GM19351 (cell line): Measurements from ENCODE around the gene RBMX.
"Not testable (repeated sequence)": the region's sequence is repeated elsewhere in the genome, so short reads cannot be mapped to it uniquely, and the experiment has no call there.

ENCODE experiments used
- ATAC-seq: cut with Tn5 transposase; IDR thresholded peaks from one replicate; pipeline ENCODE4 v1.9.1; 2021; ENCODE audit warnings: mild to moderate bottlenecking, moderate library complexity; ENCODE audit not compliant: unreplicated experiment

RBMX gene

DNA sequence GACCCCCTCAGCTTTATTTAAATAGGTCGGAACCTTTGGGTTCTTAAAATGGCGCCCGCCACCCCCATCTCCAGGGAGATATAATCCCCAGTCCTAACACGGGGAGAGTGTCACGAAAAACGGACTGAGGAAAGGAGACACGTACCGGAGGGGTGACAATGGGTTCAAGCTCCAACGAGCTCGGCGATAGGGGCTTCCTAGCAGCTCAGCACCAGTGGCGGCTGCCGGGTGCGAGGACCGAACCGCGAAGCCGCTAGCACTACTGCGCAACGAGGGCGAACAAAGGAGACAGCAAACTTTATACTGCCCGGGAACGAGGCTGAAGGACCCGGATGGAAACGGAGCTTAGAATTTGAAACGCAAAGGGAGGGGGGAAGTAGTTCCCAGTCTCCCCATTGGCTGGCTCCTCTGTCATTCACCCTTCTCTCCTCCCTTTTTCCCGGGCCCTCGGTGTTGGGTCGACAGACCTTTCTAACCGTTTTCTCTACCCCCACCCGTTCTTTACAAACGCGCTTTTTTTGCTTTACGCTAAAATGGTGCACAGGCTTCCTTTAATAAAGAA is at the start of gene RBMX:
TSS of gene RBMX (minus strand) at position 274 of the 562 bp plus-strand sequence. CDS start 1,298 bp downstream, outside the sequence.
- peak; percentile 96 for ATAC-seq

DNA sequence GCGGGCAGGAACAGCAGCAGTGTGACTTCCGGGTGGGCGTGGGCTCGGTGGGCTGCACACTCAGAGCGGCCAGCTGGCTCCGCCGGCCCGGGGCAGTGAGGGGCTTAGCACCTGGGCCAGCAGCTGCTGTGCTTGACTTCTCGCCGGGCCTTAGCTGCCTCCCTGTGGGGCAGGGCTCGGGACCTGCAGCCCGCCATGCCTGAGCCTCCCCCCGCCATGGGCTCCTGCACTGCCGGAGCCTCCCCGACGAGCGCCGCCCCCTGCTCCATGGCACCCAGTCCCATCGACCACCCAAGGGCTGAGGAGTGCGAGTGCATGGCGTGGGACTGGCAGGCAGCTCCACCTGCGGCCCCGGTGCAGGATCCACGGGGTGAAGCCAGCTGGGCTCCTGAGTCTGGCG is 40.9 kb upstream of the RBMX start:
- ATAC-seq = not testable (repeated sequence)

DNA sequence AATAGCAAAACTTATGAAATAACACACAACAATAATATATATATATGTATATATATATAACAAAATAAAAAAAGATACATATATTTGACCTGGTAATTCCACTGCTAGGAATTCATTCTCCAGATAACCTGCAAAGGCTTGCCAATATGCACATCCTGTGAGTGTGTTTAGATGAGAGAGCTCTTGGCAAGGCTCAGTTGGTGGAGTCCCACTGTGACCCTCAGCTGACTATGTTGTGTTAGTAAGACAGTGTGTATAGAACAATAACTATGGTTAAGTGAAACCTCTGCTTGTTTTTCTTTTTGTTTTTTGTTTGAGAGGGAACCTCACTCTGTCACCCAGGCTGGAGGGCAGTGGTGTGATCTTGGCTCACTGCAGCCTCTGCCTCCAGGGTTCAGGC is 39.5 kb upstream of the RBMX start:
- no peak for ATAC-seq

DNA sequence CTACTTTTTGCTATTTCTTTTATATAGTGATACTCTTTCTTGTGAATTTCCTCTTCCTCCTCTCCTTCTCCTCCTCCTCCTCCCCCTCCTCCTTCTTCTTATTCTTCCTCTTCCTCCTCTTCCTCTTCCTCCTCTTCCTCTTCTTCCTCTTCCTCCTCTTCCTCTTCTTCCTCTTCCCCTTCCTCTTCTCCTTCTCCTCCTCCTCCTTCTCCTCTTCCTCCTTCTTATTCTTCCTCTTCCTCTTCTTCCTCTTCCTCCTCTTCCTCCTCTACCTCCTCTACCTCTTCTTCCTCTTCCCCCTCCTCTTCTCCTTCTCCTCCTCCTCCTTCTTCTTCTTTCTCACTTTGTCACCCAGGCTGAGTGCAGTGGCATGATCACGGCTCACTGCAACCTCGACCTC is 36.3 kb upstream of the RBMX start:
- ATAC-seq = no peak

DNA sequence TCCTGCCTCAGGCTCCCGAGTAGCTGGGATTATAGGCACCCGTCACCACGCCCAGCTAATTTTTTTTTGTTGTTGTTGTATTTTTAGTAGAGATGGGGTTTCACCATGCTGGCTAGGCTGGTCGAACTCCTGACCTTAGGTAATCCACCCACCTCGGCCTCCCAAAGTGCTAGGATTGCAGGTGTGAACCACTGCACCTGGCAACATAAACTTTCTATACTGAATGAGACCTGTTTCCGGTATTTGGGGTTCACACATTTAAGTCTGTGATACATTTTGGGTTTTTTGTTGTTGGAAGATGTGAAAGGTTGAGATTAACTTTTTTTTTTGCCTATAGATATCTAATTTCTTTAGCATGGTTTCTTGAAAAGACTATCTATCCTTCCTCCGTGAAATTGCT is 31.1 kb upstream of the RBMX start:
- ATAC-seq = not testable (repeated sequence)

DNA sequence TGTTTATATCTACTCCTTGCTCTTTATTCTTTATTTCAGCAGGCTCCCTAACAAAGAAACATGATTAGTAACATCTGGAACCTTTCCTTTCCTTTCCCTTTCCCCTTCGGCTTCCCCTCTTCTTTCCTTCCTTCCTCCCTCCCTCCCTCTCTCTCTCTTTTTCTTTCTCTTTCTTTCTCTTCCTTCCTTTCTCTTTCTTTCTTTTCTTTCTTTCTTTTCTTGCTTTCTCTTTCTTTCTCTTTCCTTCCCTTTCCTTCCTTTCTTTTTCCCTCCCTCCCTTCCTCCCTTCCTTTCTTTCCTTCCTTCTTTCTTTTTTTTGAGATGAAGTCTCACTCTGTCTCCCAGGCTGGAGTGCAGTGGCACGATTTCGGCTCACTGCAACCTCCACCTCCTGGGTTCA is 30.7 kb upstream of the RBMX start:
- ATAC-seq = no peak

DNA sequence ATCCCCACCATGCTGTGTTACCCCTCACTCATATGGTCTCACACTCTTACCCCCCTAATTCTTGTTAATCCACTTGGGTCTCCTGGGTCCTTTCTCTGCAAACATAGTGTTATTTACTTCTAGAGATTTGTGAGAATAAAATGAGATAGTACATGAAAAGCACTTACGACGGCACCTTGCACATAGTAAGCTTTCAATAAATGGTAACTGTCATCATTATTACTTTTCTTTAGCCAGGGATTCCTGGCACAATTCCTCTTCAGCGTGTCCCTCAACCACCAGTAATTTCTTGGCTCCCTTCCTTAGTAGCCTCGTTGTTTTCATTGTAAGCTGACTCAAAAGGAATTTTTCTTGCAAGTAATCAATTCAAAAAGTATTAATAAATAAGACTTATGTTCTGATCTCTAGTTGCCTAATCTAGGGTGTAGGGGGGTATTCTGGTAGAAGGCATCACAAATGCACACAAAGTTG is 30.1 kb upstream of the RBMX start:
- no peak for ATAC-seq

DNA sequence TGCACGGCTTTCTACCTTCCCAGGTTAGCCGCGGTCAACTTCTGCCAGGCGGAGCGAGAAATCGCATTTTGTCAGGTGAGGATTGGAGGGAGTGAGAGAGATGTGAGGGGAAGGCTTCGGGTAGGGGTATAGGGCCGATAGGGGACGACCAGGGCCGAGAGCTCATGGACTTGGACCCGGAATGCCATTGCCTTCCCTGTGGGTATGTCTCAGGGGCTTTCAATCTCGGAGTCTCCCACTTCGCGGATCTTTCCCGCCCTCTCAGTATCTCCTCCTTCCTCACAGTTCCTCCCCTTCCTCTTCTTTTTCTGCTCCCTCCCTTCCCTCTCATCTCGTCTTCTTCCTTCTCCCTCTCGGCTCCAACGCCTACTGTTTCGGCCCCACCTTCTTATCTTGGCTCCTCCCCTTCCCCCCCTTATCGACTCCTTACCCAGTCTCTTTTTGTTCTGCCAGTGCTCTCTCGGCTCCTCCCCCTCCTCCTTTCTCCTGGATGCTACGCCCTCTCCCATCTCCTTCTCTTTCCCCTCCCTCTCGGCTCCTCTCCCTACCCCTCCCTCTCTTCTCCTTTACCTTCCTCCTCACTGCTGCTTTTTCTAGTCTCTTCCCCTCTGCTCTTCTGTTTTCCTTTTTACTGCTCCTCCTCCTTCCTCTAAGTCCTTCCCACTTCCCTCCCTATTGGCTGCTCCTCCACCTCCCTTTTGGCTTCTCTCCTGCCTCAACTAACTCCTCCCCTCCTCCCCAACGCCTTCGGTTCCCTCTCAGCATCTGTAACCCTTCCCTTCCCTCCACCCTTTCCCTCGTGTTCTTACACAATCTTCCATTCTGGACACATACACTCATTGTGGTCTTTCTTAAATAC is 29.4 kb upstream of the RBMX start:
- ATAC-seq = peak; percentile 65

DNA sequence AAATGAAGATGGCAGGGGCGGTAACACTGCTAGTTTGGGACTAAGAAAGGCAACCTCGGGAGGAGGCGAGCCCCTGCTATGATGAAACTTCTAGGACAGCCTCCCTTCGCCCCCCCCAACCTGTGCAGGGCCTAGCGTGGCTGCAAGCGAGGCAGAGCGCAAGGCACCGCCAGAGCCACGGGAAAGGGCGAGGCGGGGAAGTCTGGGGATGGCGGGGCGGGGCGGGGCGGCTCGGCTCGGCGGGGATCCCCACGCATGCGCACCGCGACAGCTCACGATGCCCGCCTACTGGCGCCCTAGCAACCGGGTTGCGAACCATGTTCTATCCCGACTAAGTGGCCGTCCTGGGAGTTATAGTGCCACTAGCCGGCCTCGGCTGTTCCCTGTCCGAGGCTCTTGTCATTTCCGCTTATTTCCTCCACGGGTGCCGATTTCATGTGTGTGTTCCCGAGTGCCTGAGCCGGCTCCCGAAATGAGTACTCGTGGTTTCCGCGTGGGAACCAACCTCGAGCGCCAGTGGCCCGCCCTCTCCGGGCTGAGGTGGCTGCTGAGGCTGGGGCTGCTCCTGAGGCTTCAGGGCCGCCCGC is 28.7 kb upstream of the RBMX start:
- ATAC-seq = peak; percentile 65

DNA sequence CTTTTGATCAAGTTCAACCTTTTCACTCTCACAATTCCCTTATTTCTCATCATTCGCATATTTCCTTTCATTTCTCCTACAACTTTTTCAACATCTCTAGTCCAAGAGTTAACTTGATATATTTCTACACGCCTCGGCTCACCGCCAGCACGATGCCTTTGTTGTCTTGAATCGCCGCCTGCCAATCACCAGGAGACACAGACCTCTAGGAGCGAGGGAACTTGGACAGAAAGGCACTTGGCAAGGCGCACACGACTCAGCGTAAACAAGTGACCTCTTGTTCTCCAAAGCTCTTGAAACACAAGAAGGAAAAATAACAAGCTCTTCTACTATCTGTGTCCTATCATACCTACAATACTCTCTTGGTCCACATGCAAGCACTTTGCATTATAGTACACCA is 27.1 kb upstream of the RBMX start:
- no peak for ATAC-seq

DNA sequence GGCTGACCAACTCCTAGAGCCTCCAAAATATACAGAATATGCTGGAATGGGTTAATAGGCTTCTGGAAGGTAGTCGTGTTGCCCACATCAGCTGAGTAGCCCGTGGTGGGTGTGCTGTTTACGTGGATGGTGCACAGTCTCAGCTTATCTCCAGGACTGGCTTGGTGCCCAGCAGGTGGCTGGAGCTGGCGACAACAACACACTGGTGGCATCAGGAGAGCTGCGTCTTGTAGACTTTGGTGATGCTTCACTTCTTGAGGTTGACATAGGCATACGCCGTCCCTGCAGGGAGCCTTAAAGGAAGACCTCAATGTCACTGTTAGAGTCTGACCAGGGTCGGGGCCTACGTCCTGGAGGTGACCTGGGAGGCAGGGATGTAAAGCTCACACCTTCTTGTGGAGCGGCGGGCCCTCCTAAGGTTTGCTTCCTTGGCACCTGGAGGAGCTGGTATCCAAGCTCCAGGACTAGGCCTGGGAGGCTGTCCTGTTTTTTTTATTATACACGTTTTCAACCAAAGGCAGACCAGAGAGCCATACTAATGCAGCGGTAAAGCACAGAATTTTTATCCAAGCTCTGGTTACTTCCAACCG is 26.5 kb upstream of the RBMX start:
- no peak for ATAC-seq

DNA sequence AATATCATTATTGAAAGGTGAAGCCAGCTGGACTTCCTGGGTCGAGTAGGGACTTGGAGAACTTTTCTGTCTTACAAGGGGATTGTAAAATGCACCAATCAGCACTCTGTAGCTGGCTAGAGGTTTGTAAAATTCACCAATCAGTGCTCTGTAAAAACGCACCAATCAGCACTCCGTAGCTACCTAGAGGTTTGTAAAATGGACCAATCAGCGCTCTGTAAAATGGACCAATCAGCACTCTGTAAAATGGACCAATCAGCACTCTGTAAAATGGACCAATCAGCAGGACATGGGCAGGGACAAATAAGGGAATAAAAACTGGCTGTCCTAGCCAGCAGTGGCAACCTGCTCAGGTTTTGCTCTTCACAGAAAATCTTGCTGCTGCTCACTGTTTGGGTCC is 23.5 kb upstream of the RBMX start:
- not testable (repeated sequence) for ATAC-seq

DNA sequence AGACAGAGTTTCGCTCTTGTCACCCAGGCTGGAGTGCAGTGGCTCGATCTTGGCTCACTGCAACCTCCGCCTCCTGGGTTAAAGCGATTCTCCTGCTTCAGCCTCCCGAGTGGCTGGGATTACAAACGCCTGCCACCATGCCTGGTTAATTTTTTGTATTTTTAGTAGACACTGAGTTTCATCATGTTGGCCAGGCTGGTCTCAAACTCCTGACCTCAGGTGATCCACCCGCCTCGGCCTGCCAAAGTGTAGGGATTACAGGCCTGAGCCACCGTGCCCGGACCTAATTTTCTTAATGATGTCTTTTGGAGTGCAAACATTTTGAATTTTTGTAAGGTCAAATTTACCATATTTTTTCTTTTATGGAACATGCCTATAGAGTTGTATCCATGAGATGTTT is 19.5 kb upstream of the RBMX start:
- not testable (repeated sequence) for ATAC-seq

DNA sequence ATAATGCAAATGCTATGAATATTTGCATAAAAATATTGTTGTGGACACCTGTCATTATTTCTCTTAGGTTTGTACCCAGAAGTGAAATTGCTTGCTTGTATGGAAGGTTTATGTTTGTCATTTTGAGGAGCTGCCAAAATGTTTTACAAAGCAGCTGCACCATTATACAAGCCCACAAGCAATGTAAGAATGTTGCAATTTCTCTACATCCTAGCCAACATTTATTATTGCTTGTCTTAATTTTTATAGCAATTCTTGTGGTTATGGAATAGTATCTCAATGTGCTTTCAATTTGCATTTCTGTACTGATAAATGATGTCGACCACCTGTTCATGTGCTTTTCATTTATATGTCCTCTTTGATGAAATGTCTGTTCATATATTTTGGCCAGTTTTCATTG is 18.7 kb upstream of the RBMX start:
- no peak for ATAC-seq

DNA sequence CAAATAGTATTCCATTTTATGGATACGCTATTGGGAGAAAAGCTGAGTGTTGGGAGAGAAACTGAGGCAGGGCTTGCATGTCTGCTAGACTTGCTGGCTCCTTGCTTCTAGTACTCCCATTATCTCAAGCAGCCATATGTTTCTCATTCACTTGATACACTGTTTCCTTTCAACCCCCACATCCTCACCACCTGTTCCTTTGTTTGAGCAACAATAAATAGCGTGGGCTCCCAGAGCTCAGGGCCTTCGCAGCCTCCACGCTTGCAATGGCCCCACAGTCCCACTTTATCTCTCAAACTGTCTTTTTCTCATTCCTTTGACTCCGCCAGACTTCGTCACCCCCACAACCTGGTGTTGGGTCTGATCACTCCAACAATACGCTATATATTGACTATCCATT is 18.2 kb upstream of the RBMX start:
- not testable (repeated sequence) for ATAC-seq

DNA sequence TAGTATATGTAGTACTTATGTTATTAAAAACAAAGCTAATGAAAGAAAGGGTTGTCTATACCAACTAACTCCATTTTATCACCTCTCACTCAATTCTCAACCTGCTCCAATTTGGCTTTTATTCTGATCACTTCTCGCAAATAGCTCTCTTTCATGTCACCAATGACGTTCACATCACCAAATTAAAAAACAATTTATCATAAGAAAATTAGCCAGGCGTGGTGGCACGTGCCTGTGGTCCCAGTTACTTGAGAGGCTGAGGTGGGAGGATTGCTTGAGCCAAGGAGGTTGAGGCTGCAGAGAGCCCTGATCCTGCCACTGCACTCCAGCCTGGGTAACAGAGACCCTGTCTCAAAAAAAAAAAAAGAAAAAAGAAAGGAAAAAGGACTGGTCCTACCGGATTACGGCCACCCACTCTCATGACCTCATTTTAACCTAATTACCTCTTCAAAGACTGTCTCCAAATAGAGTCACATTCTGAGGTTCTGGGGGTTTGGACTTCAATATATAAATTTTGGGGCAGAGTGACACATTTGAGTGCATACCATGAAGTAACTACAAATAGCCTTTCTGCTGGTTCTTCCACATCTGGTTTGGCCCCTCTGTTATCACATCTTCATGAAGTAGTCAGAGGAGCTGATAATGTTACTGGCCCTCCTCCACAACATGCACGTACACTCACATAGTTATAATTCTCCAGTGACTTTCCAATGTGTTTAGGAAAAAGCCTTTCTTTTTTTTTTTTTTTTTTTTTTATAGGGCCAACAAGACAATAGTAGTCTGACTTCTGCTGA is 15.8 kb upstream of the RBMX start:
- ATAC-seq = no peak

DNA sequence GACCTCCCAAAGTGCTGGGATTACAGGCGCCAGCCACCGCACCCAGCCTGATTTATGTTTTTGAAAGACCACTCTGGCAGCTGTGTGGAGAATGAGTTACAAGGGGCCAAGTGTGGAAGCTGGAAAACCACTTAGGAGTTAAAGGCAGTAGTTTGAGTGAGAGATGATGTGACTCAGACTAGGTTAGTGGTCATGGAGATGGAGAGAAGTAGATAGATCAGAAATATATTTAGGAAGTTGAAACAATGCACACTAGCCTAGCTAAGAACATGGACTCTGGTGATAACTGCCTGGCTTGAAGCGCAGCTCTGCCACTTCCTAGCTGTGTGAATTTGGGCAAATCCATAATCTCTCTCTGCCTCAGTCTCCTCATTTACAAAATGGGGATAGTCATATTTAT is 11.9 kb upstream of the RBMX start:
- ATAC-seq = no peak

DNA sequence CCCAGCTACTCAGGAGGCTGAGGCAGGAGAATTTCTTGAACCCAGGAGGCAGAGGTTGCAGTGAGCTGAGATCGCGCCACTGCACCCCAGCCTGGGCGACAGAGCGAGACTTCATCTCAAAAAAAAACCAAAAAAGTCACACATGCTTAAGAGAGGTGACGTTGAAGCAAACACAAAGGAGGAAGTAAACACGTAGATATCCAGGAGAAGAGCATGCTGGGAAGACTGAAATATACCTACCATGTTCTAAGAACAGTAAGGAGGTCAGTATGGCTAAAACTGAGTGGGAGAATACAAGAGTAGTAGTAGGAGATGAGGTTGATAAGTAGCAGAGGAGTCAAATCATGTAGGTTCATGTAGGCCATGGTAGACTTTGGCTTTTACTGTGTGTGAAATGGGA is 10.1 kb upstream of the RBMX start:
- not testable (repeated sequence) for ATAC-seq

DNA sequence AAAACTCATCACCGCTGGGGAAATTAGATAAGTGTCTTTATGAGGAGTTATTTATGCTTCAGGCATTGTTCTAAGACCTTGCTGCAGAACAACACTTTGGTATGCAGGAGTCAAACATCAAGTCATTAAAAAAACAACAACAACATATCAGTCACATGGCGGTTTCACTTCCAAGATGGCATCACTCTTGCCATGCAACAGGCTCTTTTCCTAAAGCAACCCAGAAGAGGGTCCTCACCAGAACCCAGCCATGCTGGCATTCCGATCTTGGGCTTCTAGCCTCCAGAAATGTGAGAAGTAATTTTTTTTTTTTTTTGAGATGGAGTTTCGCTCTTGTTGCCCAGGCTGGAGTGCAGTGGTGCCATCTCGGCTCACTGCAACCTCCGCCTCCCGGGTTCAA is 8.7 kb upstream of the RBMX start:
- ATAC-seq = no peak

DNA sequence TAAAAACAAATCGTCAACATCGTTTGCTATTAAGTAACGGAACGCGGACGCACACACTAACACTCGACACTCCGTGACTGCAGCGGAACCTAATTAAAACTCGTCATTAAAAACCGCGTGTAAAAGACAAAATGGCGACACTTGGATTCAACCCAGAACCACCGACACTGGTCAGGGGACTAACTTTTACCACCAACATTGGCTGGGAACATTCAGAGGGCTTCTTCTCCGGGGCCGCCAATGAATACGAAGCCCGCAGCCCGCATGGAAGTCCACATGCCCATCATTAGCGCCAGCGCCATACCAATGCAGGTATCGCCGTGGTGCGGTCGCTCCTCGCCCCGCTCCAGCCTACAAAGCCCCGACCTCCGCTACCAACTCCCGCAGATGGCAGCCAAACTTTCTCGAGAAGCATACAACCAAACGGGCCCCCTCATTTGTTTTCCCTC is 498 bp downstream of the RBMX start:
- peak; percentile 8 for ATAC-seq
